ENCODE data around the gene ATG7.
"Not testable (repeated sequence)": the region's sequence is repeated elsewhere in the genome, so short reads cannot be mapped to it uniquely, and the experiment has no call there.

Gene ATG7

GRCh38 chr3:11254876-11255275 is 17.3 kb upstream of the ATG7 start:
- H3K27ac ChIP-seq = no peak overlapping the region
- TF ChIP-seq, protein P1, sequence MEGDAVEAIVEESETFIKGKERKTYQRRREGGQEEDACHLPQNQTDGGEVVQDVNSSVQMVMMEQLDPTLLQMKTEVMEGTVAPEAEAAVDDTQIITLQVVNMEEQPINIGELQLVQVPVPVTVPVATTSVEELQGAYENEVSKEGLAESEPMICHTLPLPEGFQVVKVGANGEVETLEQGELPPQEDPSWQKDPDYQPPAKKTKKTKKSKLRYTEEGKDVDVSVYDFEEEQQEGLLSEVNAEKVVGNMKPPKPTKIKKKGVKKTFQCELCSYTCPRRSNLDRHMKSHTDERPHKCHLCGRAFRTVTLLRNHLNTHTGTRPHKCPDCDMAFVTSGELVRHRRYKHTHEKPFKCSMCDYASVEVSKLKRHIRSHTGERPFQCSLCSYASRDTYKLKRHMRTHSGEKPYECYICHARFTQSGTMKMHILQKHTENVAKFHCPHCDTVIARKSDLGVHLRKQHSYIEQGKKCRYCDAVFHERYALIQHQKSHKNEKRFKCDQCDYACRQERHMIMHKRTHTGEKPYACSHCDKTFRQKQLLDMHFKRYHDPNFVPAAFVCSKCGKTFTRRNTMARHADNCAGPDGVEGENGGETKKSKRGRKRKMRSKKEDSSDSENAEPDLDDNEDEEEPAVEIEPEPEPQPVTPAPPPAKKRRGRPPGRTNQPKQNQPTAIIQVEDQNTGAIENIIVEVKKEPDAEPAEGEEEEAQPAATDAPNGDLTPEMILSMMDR (conservative IDR thresholded peaks at IDR 0.05) = no peak

DNA sequence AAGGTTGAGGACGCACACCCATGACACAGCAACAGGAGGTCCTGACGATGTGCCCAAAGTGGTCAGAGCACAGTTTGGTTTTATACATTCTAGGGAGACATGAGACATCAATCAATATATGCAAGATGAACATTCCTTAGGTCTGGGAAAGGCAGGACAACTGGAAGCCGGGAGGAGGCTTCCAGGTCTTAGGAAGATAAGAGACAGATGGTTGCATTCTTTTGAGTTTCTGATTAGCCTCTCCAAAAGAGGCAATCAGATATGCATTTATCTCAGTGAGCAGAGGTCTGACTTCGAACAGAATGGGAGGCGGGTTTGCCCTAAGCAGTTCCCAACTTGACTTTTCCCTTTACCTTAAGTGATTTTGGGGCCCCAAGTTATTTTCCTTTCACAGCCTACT is 16.7 kb upstream of the ATG7 start:
- H3K27ac ChIP-seq = not testable (repeated sequence)

DNA sequence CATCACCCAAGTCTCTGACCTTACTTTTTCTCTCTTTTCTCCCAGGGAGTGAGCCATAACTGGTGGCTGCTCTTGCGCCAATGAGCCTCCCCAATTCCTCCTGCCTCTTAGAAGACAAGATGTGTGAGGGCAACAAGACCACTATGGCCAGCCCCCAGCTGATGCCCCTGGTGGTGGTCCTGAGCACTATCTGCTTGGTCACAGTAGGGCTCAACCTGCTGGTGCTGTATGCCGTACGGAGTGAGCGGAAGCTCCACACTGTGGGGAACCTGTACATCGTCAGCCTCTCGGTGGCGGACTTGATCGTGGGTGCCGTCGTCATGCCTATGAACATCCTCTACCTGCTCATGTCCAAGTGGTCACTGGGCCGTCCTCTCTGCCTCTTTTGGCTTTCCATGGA is 13.2 kb upstream of the ATG7 start:
- TF ChIP-seq, protein P1 (conservative IDR thresholded peaks at IDR 0.05) = no peak
- H3K27ac ChIP-seq = no peak overlapping the region

DNA sequence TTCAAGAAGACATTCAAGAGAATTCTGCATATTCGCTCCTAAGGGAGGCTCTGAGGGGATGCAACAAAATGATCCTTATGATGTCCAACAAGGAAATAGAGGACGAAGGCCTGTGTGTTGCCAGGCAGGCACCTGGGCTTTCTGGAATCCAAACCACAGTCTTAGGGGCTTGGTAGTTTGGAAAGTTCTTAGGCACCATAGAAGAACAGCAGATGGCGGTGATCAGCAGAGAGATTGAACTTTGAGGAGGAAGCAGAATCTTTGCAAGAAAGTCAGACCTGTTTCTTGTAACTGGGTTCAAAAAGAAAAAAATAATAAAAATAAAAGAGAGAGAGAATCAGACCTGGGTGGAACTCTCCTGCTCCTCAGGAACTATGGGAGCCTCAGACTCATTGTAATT is 11.7 kb upstream of the ATG7 start:
- TF ChIP-seq, protein P1 (conservative IDR thresholded peaks at IDR 0.05) = no peak
- H3K27ac ChIP-seq = no peak overlapping the region

GRCh38 chr3:11269007-11269406 is 3.2 kb upstream of the ATG7 start:
- TF ChIP-seq, protein P1 (conservative IDR thresholded peaks at IDR 0.05) = no peak
- H3K27ac ChIP-seq = no peak overlapping the region

GRCh38 chr3:11272906-11273574 is 843 bp downstream of the ATG7 start:
- TF ChIP-seq, protein P1 (conservative IDR thresholded peaks at IDR 0.05) = no peak
- peak overlapping the region; percentile 76 for H3K27ac ChIP-seq

DNA sequence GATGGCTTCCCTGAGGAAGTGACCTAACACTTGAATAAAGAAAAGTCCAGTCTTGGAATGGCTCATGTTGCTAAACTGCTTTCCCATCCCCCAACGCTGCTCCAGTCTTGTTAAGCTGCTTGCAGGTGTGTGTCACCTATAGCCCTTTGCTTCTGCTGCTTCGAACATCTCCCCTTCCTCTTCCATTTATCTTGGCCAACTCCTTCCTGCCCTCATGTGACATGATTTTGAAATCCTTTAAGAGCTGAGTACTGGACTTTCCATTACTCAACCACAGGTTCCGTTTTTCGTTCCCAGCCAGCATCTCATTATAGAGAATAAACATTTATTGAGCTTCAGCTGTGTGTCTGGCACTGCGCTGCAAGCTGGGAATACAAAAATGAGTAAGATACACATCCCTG is 1.7 kb downstream of the ATG7 start:
- TF ChIP-seq, protein P1 (conservative IDR thresholded peaks at IDR 0.05) = no peak
- no peak overlapping the region for H3K27ac ChIP-seq

DNA sequence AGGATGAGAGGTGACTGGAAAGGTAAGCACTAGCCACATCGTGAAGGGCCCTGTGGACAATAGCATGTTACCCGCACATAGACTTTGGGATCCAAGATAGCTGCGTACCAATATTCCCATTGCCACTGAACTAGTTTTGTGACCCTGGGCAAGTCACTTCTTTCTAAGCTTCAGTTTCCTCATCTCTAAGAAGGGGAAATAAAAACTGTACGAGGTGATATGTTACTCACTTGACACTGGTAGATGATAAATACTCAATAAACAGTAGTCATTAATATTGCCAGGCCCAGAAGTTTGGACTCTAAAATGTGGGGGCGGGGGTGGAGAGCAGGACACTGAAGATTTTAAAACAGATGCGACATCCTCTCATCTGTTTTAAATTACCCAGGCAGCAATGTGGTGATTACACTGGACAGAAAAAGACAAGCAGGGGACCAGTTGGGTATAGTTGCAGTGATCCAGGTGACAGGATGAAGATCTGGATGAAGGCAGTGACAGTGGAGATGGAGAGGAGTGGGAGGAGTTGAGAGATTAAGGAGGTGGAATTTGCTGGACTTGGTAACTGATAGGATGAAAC is 2.5 kb downstream of the ATG7 start:
- TF ChIP-seq, protein P1 (conservative IDR thresholded peaks at IDR 0.05) = no peak
- H3K27ac ChIP-seq = no peak overlapping the region

Measured in VCaP (cell line).